NCI-H1436 treated with DMSO at 0.1 percent for 48 hours (cell line): ENCODE results near the gene OCLN.
"Not testable (repeated sequence)": the region's sequence is repeated elsewhere in the genome, so short reads cannot be mapped to it uniquely, and the experiment has no call there.

Experiments
- DNase-seq: peaks from one replicate; lab custom pipeline; 2025; lab: John Stamatoyannopoulos, UW

OCLN gene, protein sequence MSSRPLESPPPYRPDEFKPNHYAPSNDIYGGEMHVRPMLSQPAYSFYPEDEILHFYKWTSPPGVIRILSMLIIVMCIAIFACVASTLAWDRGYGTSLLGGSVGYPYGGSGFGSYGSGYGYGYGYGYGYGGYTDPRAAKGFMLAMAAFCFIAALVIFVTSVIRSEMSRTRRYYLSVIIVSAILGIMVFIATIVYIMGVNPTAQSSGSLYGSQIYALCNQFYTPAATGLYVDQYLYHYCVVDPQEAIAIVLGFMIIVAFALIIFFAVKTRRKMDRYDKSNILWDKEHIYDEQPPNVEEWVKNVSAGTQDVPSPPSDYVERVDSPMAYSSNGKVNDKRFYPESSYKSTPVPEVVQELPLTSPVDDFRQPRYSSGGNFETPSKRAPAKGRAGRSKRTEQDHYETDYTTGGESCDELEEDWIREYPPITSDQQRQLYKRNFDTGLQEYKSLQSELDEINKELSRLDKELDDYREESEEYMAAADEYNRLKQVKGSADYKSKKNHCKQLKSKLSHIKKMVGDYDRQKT

GRCh38 chr5:69492391-69492922 is at the start of gene OCLN:
Gene OCLN, plus strand, starts transcription at chr5:69492790. Its CDS starts 11,455 bp downstream, at chr5:69504245.
- DNase-seq = peak; percentile 20

GRCh38 chr5:69444127-69444754 is 48.3 kb upstream of the OCLN start:
- DNase-seq = no peak

DNA sequence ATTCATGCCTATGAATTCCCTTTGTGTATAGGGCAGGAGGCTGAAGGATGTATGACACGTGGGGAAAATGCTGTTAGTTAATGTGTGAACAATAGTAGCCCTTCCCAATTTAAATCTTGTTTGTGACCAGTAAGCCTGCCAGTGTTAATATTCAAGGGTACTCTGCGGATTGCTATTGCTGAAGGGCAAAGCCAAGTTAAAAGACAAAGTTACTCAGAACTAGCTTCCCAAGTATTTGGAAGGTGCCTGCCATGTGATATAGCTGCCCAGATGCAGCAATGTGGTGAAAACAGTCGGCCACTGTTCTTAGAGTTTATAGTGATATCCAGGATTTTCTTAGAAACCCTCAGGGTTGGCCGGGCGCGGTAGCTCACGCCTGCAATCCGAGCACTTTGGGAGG is 43.1 kb upstream of the OCLN start:
- DNase-seq = no peak

DNA sequence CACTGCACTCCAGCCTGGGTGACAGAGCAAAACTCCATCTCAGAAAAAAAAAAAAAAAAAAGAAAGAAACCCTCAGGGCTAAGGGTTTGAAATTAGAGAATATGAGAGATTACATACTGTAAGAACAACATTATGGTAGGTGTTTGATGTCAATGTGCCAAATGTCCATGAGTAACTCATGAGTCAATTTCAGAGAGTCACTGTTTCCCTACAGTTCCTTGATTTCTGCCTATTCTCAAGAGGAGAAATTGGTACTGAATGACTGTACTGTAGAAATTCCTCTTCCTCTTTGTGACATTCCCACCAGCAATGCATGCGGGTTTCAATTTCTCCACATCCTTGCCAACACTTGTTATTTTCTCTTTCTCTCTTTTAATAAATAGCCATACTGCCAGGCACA is 42.5 kb upstream of the OCLN start:
- no peak for DNase-seq

DNA sequence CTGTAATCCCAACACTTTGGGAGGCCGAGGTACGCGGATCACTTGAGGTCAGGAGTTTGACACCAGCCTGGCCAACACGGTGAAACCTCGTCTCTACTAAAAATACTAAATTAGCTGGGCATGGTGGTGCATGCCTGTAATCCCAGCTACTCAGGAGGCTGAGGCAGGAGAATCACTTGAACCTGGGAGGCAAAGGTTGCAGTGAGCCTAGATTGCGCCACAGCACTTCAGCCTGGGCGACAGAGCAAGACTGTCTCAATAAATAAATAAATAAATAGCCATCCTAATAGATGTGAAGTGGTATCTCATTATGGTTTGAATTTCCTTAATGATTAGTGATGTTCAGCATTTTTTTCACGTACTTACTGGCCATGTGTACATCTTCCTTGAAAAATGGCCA is 42.1 kb upstream of the OCLN start:
- DNase-seq = not testable (repeated sequence)

DNA sequence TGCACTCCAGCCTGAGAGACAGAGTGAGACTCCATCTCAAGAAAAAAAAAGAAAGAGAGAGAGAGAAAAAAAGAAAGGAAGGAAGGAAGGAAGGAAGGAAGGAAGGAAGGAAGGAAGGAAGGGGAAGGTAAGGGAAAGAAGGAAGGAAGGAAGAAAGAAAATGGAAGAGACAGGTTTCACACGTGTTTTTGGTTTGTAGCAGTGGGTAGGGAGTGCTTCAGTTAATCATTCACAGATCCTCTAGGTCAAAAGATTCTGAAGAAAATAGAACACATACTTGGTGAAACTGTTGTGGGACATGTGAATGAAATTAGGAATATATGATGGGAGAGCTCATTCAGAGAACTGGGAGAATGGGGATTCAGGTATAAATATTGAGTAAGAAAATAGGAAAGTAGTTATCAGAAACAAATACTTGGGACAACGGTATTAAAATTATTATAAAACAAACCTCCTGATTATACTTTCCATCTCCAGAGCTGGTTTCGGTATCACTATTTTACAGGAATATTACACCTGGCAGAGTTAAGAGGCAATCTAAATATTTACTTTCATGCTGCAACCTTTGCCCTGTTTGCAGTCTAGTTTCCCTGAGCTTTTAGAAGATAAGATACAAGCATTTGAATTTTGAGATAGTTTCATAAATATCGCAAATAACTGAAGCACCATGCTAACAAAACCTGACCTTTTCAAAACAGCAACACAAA is 40.5 kb upstream of the OCLN start:
- no peak for DNase-seq

- not testable (repeated sequence) for DNase-seq
Observed at GRCh38 chr5:69453487-69453886, 39.1 kb upstream of the OCLN start.

DNA sequence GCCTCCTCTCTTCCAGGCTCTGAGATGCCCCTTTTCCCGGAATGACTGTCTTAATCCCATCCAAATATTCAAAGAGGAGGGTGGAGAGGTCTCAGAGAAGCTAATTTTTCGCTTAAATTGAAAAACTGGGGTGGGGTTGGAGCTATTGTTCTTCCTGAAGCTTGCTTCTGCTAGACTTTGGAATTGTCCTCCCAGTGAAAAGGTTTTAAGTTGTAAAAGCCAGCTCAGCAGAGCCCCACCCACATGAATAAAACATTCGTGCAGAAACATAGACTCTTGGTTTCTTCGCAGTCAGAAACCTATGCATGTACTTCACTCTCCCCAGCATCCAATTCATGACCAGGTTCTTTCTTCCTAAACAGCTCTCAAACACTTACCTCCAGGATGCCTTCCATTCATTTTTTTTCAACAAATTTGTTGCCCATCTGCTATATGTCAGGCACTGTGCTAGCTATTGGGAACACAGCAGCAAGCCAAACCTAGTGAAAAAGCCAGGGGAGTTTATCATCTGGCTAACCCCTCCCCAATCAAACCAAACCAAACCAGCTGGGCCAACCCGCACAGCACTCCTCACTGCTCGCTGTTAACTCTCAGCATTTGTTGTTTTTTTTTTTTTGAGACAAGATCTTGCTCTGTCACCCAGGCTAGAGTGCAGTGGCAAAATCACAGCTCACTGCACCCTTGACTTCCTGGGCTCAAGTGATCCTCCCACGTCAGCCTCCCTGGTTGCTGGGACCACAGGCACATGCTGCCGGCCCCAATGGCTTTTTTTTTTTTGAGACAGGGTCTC is 37.9 kb upstream of the OCLN start:
- no peak for DNase-seq

DNA sequence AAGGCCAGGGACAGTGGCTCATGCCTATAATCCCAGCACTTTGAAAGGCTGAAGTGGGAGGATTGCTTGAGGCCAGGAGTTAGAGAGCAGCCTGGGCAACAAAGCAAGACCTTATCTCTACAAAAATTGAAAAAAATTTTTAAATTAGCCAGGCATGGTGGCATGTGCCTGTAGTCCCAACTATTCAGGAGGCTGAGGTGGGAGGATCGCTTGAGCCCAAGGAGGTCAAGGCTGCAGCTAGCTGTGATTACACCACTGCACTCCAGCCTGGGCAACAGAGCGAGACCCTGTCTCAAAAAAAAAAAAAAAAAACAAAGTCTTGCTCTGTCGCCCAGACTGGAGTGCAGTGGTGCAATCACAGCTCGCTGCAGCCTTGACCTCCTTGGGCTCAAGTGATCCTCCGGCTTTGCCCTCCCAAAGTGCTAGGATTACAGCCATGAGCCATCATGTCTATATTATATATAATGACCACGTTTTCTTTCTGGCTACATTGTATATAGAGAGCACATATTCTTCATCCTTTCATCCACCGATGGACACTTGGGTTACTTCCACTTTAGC is 37.1 kb upstream of the OCLN start:
- not testable (repeated sequence) for DNase-seq

DNA sequence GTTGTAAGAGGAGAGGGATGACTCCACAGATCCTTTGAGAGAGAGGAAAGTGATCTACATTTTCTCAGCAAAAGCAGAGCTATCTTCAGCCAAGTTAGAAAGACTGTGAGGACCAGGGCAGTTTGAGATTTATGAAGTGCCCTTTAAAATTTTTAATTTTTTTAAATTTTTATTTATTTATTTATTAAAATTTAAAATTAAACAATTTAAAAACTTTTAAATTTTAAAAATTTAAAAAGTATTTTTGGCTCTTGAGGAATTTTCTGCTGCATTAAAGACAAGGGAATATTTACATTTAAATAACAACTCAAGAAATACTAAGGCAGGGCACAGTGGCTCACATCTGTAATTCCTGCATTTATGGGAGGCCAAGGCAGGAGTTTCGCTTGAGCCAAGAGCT is 30.4 kb upstream of the OCLN start:
- no peak for DNase-seq

GRCh38 chr5:69466375-69466774 is 26.2 kb upstream of the OCLN start:
- not testable (repeated sequence) for DNase-seq

DNA sequence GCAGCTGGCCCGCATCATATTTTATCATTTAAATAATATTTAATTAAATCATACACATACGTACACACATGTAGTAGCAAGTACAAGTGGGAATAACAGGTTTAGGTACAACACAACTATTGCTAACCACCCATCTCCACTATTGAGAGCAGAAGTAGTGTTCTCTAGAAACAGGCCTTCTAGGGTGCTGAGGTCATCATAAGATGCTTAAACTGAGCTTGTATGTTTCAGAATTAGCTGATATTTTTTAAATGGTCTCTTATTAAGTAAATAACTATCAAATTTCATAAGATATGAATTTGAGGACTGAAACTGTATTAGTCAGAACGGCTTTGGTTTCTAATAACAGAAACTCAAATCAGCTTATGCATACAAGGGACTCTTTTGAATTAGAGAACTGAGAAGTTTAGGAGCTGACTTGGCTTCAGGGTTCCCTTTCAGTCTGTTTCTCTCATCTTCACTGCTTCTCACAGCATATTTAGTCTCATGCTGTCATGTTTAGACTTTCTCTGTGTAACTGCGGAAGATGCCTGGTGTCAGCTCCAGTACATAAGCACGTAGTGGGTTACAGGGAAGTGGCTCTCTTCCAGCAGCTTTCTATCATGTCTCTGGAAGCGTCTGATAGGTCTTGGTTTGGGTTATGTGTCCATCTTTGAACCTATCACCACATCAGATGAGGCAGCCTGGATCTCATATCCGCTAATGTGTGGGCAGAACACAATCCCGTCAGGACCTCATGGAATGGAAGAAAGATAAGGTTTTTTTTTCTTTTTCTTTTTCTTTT is 25.0 kb upstream of the OCLN start:
- no peak for DNase-seq

DNA sequence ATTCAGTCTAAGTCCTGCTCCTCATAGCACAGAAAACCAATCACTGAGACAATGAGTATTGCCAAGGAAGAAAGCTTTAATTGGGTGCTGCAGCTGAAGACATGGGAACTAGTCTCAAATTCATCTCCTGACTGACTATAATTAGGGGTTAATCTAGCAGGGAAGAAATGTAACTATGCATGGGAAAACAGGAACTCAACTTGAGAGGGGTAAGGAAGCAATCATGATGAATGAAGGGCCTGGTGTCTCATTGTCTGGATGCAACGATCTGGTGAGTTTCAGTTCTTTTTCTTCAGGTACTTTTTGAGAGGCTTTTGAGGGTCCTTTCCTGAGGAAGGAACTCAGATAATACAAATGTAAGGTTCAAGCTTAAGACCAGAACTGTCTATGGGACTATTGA is 24.0 kb upstream of the OCLN start:
- DNase-seq = no peak

DNA sequence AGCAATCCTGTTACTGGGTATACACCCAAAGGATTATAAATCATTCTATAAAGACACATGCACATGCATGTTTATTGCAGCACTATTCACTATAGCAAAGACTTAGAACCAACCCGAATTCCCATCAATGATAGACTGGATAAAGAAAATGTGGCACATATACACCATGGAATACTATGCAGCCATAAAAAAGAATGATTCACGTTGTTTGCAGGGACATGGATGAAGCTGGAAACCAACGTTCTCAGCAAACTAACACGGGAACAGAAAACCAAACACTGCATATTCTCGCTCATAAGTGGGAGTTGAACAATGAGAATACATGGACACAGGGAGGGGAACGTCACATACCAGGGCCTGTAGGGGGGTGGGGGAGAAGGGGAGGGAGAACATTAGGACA is 21.1 kb upstream of the OCLN start:
- not testable (repeated sequence) for DNase-seq

DNA sequence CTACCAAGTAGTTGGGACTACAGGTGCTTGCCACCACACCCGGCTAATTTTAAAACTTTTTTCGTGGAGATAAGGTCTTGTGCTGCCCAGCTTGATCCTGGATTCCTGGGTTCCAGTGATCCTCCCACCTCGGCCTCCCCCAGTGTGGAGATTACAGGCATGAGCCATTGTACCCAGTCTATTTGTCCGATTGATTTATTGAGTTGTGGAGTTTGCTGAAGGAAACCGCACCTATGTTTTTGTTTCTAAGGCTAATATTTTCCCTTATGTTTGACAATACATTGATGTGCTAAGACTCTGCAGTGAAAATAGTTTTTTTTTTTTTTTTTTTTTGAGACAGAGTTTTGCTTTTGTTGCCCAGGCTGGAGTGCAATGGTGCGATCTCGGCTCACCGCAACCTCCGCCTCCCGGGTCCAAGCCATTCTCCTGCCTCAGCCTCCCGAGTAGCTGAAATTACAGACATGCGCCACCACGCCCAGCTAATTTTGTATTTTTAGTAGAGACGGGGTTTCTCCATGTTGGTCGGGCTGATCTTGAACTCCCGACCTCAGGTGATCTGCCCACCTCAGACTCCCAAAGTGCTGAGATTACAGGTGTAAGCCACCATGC is 20.0 kb upstream of the OCLN start:
- DNase-seq = not testable (repeated sequence)

GRCh38 chr5:69477170-69477569 is 15.4 kb upstream of the OCLN start:
- no peak for DNase-seq

- DNase-seq = not testable (repeated sequence)
Observed at GRCh38 chr5:69478296-69478695, 14.3 kb upstream of the OCLN start.

- no peak for DNase-seq
Observed at GRCh38 chr5:69484891-69485290, 7.7 kb upstream of the OCLN start.

DNA sequence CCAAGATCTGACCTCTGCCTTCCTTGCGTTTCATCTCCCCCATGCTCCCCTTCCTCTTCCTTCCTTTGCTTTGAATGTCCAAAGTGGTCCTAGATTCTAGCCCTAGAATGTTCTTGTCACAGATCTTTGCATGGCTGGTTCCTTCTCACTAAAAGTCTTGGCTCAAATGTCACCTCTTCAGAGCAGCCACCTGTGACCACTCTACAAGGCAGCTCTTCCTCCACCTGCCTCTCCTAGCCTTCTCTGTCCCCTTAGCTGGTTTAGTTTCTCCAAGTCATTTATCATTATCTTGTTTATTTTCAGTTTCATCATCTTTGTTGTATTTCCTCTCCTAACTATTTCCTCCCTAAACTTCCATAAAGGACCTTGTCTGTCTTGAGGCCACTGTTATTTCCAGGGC is 7.1 kb upstream of the OCLN start:
- no peak for DNase-seq

GRCh38 chr5:69489246-69489645 is 3.3 kb upstream of the OCLN start:
- no peak for DNase-seq
